GM19043 (cell line): ENCODE measurements around the gene KRT28.

Experiments used
- ATAC-seq: cut with Tn5 transposase; IDR thresholded peaks from one replicate; pipeline ENCODE4 v1.9.1; 2021; ENCODE audit warnings: low read depth; ENCODE audit not compliant: unreplicated experiment

Gene KRT28, protein sequence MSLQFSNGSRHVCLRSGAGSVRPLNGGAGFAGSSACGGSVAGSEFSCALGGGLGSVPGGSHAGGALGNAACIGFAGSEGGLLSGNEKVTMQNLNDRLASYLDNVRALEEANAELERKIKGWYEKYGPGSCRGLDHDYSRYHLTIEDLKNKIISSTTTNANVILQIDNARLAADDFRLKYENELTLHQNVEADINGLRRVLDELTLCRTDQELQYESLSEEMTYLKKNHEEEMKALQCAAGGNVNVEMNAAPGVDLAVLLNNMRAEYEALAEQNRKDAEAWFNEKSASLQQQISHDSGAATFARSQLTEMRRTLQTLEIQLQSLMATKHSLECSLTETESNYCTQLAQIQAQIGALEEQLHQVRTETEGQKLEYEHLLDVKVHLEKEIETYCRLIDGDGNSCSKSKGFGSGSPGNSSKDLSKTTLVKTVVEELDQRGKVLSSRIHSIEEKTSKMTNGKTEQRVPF

DNA sequence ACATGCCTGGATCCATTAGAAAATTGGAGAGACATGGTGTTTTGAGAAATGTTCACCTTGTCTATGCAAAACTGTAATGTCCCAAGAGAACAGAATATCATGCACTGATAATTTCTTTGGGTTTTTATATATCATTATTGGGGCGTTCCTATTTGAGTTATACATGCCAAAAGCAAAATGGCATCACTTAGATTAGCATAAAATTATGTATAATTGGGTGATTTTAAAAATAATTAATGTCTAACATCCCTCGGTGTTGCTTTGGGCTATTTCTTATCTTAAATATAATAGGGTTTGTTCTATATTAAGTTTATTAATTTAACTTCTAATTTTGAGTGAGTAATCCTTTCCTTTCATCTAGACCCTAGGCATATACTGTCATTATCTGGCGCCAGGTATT, at the start of gene KRT28:
Gene KRT28, minus strand, starts transcription at position 101 of the 400 bp plus-strand sequence. Its CDS starts 66 bp downstream, at position 35.
- no peak for ATAC-seq

DNA sequence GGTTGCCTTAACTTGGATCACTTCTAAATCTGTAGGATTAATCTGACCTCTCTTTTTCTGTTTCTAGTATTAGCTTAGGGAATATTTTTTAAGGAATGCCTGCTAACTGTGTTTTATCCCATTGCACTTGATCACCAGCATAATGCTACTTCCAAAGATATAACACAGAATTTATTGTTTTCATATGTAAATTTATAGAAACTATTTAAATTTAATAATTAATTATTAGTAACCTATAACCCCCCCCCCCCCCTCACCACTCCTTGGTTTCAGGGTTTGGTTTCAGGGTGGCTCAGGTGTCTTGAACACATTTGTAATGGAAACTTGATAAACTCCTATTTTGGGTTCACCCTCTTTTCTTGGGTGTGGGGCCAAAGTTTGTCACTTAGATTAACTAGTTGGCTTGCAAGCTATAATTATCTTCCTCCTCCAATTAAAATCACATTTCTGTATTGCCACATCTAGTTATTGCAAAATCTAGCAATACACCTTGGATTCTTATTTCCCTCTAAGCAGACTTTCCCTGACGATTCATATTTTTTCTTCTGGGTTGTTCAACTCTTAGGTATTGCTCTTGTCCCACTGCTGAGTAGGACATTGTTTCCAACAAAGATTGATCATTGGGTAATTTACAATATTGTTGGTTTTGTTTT, 49.0 kb upstream of the KRT28 start:
- ATAC-seq: no peak

DNA sequence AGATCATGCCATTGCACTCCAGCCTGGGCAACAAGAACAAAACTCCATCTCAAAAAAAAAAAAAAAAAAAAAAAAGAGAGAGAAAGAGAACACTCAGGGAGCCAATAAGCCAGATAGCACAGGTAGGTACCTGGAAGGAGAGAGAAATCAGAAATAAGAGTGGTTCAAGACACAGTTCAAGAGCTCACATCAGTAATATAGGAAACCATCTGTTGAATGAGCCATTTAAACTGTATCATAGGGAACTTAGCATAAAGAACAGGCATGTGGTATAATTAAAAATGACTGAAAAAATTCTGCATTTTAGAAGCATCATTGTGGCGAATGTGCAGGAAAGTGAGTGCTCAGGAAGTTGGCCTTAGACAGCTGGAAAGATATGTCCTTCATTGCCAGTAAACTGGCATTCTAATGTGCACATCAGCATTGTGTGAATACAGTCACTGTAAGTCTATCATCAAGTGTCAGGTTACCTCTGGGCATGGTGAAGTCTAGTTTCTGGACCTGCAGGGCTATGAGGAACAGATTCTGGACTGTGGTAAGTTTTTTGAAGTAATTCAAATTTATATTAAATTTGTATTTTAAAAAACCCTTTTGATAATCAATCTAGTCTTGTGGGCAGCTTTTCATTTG, 46.9 kb upstream of the KRT28 start:
- no peak for ATAC-seq

DNA sequence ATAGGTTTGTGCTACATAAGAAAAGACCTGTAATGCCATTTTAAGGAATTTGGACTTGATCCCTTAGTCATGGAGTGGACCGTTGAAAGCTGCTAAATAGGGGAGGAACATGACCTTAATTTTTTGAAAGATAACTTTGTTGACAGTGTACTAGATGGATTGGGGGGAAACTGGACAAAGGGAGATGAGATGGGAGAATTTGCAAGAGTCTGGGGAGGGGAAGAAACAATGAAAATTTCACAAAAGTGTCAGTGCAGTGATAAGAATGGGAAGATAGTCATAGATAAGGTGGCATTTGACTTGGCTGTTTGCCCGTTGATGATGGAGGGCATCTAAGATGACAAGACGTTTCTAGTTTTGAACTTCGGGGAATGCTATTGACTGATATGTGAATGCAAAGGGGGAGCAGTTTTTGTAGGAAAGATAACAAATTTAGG, 44.9 kb upstream of the KRT28 start:
- no peak for ATAC-seq

DNA sequence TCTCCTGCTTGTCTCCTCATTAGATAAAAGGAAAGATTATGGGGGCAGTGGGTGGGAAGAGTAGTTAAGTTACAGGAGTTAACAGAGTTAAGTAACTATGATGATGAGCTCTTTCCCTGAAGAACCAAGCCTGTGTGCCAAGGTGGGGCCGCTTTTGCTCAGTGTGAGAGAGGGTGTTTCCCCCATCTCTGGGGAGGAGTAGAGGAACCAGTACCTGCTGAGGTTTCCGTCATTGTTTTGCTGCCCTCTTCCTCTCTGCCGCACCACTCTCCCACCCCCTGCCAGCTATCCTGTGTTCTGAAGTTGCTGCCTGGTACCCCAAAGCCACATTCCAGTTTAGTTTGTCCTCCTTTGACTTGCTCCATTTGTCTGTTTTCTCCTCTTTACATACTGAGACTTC, 43.5 kb upstream of the KRT28 start:
- ATAC-seq: no peak

DNA sequence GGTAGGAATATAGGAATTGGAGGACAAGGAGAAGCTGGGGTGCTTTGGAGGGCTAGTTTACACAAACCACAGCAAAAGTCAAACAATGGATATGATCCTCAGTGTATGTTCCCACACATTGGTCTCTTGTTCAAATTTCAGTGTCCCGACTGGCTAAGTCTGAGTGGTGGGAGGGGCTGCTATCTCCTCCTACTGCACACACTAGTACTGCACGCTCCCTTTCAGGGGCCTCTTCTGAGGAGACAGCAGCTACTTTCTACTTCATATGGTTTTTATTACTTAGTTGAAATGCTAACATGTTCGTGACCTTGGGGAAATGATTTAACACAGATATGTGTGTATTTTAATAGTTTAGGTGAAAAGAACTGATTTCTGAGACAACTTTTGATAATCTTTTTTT, 41.5 kb upstream of the KRT28 start:
- no peak for ATAC-seq

DNA sequence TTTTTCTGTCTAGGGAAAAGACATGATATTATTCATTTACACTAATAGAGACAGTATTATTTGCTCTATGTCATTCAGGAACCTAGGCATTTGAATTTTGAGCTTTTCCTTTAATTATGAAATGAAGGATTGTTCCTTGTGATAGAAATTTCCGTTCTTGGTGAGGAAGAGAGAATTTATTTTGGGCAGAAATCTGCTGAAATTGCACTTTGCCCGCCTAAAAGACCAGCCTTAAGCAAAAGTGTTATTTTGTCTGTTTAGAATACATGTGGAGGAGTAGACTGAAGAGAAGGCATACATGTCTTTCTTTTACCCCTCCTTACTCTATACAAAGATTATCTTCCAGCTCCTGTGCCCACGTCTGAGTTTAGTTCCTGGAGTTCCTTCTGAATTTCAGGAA, 39.4 kb upstream of the KRT28 start:
- ATAC-seq: no peak

DNA sequence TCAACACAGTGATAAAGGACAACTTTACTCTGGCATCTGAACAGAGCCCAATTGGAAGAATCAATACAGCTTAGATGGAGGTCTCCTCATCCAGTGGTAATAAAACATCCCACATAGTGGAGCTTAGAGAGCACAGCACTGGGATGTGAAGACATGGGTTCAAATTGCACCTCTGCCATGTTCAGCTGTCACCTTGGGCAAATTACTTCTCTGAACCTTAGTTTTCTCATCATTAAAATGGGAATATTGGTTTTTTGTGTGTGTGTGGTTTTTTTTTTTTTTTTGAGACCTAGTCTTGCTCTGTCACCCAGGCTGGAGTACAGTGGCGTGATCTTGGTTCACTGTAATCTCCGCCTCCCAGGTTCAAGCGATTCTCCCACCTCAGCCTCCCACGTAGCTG, 36.3 kb upstream of the KRT28 start:
- no peak for ATAC-seq

DNA sequence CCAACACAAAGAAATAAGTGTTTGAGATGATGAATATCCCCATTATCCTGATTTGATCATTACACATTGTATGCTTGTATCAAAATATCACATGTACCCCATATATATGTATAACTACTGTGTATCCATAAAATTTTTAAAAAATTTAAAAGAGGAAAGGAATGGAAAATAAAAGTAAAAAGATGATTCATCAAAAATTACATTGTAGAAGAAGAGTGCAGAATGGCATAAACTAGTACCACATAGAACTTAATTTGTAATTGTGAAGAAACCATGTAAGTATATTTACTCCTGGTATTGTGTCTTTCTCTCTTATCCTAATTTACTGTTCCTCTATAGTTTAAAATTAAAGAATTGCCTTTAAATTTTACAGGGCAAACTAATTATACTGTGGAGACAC, 34.1 kb upstream of the KRT28 start:
- no peak for ATAC-seq

DNA sequence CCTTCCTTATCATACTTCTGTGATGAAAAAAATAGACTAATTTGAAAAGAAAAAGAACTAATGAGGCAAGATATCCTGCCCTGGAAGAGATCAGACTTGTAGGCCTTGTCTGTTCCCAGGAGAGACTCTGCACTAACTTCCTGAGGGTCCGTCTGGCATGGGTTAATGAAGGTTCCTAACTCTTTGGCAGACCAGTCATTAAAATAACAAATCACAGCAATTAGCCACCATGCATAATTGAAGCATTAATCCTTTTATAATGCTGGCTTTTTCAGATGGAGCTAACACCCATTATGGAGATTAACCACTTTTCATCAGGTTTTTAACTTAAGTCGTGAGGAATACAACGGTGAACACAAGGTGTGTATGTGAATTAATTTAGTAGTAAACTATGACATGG, 33.1 kb upstream of the KRT28 start:
- ATAC-seq: no peak

DNA sequence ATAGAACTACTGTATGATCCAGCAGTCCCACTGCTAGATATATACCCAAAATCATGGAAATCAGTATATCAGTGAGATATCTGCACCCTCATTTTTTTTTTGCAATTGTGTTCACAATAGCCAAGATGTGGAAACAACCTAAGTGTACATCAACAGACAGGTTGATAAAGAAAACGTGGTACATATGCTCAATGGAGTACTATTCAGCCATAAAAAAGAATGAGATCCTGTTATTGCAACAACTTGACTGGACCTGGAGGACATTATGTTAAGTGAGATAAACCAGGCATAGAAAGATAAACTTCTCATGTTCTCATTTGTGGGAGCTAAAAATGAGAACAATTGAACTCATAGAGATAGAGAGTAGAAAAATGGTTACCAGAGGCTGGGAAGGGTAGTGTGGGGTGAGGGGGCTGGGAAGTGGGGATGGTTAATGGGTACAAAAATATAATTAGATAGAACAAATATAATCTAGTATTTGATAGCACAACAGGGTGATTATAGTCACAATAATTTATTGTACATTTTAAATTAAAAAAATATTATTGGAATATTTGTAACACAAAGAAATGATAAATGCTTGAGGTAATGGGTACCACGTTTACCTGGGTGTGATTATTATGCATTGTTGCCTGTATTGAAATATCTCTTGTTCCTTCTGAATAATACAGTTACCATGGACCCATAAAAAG, 30.5 kb upstream of the KRT28 start:
- ATAC-seq: no peak

DNA sequence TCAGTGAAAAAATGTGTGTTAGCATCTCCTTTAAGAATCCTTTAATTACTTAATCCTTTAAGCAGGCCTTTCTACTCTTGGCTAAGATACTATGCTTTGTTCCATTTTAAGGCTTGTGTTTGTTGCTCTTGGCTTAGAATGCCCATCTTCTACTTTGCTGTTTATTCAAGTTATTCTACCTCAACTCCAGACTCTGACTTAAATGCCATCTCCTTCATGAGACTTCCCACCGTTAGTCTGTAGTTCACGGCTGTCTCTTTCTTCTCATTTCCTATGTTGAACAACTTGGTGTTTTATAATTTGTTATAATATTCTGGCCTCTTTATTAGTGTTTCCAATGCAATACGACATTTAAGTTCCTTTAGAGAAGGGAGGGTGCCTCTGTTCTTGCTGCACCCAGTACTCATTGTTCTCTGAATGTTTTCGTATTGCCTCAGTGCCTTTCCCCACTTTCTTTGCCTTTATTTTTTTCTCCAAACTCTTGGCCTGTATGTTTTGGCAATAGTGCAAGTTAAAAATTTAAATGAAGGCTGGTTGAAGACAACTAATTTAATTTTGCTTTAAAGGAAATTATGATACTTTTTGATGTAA, 28.8 kb upstream of the KRT28 start:
- ATAC-seq: no peak

DNA sequence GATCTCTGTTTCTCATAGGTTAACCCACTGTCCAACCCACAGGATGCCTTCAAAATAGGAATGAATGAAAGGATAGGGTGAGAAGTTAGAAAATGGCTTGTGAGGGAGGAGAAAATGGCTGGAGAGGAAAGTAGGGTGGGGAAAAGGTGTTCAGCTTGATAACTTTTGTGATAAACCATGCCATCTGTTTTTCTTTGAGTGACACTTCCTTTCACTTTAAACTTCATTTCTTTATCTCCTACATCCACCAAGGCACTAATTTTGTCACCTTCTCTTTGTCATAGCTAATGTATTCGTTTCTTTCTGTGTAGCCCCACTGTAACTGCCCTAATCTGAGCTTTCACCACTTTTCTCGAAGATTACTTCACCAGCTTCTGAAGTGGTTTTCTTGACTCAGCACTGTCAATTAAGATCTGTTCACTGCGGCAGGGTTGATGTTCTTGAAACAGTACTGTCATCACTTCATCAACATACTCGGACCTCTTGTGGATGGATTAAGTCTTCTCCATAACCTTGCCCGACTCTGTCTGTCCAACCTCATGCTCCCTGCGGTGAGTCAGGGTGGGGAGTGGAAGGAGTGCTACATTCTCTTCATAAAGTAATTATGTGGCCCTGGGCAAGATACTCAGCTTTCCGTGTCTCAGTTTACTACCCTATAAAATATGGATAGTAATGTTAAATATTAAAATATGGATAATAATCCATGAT, 28.1 kb upstream of the KRT28 start:
- no peak for ATAC-seq

DNA sequence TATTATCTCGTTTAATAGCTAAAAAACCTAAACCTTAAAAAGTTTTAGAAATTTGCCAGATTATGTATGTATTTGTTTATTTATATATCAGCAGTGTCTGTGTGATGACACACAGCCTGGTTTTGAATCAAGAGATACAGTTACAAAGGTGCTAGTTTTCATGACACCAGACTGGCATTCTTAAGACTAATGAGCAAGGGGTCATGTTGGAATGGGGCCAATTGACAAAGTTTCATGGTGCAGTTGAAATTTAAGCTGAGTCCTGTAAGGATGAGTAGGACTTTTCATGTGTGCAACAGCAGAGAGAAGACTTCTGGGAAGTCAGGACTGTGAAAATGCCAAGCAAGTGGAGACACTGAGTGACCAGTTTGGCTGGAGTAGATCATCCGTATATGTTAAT, 25.8 kb upstream of the KRT28 start:
- no peak for ATAC-seq

DNA sequence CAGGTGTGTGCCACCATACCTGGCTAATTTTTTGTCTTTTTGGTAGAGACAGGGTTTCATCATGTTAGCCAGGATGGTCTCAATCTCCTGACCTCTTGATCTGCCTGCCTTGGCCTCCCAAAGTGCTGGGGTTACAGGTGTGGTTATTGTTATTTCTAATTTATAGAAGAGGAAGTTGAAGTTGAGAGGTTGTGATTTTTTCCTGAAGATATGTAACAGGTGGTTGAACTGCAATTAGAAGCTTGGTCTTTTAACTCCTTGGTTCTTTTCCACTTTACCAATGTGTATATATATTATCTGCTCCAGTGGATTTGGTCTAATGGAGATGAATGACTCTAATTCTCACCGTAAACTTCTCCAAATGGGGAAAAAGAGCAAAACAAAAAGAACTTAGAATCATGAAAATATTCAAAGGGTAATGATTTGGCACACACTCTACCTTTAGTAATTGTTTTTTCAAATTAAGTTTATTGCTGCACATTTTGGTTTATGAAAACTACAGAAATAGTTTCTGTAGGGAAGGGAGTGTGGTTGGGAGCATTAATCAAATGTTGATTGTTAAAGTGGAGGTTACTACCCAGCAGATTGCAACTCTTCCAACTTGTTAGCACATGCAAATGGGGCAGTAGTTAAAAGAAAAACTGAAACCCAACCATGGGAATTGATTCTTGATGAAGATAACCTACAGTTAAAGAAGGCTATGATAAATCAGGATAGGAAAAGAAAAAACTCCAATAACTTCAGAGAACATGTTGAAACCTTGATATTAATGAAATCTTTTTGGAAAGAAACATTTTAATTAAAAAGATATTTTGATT, 24.5 kb upstream of the KRT28 start:
- ATAC-seq: no peak

DNA sequence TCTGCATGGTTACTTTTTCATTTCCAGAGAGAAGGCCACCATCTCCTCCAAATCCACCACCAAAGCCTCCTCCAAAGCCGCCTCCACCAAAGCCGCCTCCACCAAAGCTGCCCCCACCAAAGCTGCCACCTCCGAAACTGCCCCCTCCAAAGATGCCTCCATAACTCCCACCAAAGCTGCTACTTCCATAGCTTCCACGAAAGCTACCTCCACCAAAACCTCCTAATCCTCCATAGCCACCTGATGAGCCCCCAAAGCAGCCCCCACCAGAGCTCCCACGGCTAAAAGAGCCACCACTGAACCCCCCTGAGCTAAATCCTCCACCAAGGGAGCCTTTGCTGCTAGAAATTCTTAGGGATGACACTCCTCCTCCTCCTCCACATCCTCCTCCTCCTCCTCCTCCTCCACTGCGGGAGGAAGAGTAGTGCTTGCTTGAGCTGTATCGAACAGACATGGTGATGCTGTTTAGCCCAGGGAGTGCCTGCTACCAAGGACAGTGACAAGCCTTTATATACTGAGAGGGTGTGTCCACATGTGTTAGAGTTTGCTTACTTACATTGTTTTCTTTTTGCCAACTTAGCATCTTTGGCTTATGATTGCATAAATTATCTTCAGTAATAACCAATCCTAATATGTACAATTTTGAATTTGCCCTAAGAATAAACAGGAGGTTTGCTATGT, 22.5 kb upstream of the KRT28 start, which contains the start of gene KRT10:
Gene KRT10, minus strand, starts transcription at position 483 of the 681 bp plus-strand sequence. Its CDS starts 29 bp downstream, at position 454.
- ATAC-seq: no peak

DNA sequence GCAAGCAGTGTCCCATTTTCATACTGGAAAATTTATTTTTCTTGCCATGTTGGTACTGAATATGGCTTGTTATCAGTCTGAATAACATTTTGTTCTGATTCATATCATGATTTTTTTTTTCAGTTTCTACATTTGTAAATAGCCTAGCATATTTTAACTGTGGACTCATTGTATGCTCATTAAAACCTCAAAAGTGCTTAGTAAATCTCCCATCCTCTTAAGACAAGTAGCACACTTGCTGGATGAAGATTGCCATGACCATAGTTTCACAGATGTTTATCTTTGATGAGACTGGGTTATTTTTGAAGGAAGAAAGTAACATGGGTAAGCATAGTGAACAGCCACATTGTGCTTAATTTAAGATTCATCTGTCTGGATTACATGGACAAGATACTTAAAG, 21.8 kb upstream of the KRT28 start:
- ATAC-seq: no peak

DNA sequence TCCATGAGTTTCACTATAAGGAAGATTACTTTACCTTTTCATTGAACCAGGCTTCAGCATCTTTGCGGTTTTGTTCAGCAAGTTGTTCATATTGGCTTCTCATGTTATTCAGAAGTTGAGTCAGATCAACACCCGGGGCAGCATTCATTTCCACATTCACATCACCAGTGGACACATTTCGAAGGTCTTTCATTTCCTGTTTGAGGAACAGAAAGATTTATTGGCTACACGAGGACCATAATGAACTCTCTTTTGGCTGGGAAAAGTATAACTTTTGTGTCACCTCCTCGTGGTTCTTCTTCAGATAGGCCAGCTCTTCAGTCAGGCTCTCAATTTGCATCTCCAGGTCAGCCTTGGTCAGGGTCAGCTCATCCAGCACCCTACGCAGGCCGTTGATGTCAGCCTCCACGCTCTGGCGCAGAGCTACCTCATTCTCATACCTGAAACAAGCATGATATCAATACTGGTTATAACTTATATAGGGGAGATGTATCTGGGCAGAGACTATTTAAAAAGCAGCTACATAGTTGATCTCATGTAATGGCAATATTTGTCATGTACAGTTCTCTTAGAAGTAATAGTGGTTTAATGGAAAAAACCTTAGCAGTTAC, 20.6 kb upstream of the KRT28 start:
- no peak for ATAC-seq
